ENCODE results near the gene KCNJ3.

GRCh38 chr2:154670083-154670482 lies 28.4 kb upstream of the KCNJ3 start:
- no peak for TF ChIP-seq CTCF (IDR thresholded peaks at IDR 0.05)
- TF ChIP-seq POLR2A (IDR thresholded peaks at IDR 0.05) = no peak
